GM21526 (cell line): Measurements from ENCODE around the gene FRMPD4.

Experiments used
- ATAC-seq: cut with Tn5 transposase; IDR thresholded peaks from one replicate; pipeline ENCODE4 v1.9.1; 2021; ENCODE audit warnings: moderate library complexity; ENCODE audit not compliant: unreplicated experiment, low FRiP score

The FRMPD4 gene

DNA sequence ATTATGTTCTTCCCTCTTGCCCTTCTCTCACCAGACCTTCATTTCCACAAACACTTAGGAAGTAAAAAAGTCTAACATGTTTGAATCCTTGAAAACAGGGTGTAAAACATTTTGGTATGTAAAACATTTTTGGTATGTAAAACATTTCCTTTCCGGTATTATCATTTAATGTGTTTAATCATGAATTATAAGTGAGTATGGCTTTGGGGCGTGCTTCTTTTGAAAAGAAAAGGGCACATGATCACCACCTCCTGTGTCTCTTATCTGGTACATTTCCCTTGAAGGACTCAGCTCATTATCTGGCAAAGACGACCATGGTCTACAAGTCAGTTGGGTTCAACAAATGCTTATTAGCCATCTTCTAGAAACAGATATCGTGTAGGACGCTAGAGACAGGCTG, 283.6 kb downstream of the FRMPD4 start:
- no peak for ATAC-seq

DNA sequence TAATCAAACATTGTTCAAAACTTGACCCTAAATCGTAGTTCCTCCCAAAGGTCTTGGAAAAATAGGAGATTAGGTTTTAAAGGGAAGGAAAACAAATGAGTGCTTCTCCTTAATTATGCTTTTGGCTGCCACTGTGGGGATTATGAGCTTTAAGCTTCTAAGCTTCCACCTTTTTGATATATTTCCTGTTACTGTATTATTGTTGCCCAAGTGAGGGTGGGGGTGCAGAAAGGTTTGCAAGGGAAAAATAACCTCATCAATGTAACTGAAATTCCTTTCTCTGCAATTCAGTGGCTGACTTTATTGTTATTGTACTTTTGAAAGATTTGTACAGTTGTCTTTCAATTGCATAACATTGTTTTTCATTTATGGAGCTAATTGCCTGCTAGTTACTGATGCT, 285.1 kb downstream of the FRMPD4 start:
- no peak for ATAC-seq

DNA sequence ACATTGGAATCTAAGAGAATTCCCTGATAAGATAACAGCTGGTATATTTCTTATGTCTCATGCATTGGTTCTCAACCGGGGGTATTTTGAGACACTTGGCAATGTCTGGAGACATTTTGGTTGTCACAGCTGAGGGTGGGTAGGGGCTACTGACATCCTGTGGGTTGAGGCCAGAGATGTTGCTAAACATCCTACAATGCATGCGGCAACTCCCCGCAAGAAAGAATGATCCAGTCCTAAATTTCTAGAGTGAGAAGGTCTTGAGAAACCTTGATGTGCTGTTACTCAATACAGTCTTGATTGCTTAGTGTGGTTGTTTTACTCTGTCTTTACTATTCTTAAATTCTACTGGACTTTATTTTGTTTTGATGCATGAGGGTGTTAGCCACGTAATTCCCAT, 287.2 kb downstream of the FRMPD4 start:
- ATAC-seq: no peak

DNA sequence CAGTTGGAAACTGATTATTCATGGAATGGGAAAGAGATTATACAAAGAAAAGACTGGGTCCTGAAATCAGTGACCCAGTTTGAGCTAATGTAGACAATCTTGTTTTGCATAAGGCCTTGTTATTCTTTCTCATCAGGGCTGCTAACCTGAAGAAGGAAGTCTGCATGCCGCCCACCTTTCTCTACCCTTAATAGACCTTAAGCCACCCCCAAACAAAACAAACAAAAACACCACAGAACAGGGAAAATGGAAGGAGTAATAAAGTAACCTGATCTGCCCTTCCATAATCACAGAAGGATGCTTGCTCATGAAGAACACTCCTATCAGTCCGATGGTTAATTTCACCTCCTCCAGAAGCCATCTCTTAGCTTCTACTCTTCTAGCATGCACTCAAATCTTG, 288.1 kb downstream of the FRMPD4 start:
- ATAC-seq: no peak

DNA sequence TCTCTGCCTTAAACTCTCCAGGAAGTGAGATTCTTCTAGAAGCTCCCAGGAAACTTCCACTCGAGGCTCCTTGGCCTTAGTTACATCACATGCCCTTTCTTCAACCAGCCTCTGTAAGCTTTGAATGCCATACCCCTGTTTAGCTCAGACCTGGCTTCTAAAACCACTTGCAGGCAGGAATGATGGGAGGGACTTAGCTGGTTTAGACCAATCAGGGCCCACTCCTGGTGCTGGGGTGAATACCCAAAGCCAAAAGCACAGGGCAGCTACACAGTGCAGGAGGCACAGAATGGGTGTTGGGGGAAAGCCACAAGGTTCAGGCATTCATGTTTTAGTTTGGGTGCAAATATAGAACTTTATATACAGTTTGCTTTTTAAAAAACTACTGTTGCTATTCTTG, 296.2 kb downstream of the FRMPD4 start:
- ATAC-seq: no peak

DNA sequence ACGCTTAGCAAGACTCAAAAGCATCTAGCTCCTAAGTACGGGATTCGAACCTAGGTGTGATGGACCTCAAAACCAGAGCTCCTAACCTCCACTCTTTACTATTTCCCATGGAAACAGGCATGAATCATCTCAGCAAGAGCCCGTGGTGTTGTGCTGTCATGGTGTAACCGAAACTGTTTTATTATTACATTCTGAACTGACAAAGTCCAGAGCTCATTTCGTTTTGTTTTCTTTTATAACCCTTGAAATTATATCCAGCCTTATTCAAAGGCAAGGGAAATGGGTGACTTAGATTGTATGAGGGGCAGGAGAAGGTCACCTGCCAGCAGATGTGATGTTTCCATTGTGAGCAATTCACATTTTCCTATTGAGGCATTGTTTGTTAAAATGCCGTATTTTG, 301.1 kb downstream of the FRMPD4 start:
- ATAC-seq: no peak

DNA sequence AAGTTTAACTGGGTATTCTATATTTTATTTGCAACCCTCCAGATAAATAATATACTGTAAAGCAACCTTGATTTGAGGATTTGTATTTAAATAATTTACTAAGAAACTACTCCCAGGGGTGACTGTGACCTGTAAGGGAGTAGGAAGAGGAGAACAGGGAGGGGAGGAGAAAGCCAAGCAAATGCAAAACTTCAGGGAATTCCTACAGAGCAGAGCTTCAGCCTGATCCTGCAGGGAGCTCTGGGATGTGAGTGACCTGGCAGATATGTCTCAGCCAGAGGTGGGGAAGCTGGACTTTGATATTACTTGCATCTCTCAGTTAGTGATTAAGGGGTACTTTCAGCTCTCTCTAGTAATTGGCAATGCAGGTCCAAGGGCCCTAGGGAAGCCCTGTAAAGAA, 302.0 kb downstream of the FRMPD4 start:
- ATAC-seq: no peak

DNA sequence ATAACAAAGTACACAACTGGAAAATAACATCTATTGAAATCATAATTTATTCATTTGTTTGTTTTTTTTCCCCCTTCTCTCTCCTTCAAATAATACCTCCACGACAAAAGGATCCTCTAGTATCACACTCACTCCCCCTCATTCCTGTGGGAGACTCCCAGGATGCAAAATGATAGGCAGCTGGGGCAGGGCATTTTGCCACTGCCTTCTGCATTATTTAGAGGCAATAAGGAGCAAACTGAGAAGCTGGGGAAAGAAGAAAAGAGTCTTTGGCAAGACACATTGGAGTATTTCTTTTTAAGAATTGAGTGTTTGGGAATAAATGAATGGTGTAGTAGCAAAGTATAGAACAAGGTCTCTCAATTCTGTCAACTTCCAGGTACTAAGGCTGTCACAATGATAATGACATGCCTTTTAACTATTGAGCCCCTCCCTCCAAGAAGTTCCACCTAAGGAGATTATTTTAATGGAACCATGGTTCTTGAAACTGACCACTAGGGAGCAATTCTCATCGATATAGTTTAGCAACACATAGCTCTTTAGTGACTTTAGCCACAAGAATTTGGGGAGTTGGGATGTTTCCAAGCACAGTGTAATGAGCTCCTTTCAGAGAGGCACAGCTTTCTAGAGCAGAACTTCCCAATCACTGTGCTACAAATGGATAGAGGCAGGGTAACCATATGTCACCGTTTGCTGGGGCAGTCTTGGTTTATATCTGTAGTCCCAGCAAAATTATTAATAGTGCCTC, 303.3 kb downstream of the FRMPD4 start:
- ATAC-seq: no peak

DNA sequence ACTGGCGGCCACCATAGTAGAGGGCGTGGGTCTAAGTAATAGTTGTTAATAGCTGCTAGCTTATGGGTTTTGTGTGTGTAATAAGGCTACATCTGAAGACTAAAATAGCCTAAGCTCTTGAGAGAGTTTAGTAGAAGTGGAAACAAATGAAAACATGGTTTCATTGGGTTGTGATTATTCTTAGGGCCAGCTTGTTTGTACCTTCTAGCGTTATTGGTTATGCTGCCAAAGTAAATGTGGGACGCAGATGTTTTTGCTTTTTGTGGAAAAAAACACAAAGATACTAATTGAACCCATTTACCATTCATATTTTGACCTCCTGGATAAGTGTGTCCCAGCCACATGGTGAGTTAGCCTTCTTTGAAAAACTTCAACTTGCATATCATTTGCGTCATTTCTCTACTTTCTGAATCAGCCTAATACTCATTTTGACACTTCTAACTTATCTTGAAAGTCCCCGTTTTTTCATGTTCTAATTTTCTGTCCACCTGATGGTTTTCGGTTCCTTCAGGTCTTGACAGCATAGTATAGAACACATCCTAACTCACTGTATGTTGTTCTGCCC, 305.3 kb downstream of the FRMPD4 start:
- peak; percentile 86 for ATAC-seq

DNA sequence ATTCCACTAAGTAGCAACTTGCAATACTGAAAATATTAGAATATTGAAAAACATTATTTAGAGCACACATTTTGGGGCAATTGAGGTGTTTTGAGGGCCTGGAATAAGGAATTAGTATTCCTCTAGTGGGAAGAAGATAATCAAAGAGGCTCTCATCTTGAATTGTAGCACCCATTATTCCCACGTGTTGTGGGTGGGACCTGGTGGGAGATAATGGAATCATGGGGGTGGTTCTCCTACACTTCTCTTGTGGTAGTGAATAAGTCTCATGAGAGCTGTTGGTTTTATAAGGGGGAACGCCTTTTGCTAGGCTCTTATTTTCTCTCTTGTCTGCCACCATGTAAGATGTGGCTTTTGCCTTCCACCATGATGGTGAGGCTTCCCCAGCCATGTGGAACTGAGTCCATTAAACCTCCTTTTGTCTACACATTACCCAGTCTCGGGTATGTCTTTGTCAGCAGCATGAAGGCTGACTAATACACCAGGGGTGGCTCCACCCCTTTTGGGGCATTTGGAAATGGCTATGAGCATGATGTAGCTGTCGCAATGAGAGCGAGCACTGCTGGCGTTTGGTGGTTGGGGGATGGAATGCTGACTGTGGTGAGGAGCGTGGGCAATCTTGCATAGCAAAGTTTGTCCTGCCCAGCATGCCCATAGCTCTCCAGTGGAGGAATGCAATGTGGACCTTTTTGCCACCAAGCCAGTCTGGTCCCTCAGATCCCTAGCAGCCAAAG, 308.2 kb downstream of the FRMPD4 start:
- ATAC-seq: no peak

DNA sequence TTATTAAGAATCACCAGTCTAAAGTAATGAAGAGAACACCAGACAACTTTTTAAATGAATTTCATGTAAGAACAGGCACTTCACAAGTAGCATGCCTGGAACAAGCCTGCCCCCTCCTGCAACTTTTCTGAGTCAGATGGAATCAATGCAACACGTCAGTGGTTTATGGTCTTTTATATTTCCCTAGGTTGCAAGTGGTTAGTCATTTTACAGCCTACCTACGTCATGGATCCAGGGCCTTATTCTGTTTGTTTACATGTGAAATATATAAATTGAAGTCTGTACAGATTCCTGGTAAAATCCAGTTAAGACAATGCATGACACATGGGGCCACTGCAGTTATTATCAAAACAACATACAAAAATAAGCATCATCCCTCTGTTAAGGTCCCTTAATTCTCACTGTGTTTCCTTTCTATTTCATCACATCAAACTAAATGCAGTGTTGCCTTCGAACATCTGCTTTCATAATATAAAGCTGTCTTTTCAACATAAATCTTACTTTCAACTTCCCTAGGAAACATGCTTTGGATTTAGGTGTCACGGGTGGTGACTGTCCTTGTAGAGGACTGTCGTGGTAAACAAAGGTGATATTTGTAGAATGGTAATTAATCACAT, 309.3 kb downstream of the FRMPD4 start:
- ATAC-seq: no peak

DNA sequence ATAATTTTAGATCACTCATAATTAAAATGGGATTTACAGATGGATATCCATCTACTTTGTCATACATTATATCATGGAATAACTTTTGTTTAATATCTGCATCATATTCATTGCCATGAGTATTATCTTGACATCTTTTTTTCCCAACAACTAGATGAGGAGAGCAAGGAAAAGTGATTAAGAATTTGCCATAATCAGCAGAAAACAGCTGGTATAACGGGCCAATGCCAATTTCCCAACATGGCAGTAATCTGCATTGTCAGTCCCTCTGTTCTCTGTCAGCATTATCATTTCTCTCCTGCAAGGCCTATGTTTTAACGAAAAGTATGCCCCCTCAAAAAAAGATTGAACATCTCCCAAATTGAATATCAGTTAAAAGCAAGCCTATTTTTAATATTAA, 314.0 kb downstream of the FRMPD4 start:
- ATAC-seq: no peak

DNA sequence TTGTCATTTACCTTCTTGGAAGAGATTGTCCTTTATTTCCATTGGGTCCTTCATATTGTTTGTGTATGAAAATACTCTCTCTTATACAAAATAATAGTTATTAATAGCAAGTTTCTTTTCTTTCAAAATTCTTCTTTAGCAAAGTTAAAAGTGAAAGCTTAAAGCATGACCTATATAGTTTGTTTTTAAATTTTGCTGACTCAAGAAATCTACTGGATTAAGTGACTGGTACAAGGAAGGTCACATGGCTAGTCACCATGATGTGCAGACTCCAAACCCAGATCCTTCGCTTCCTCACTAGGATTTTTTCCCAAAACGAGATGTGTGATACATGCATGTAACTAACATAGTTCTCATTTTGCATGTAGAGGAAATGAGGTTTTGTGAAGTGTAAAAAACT, 322.7 kb downstream of the FRMPD4 start:
- ATAC-seq: no peak

DNA sequence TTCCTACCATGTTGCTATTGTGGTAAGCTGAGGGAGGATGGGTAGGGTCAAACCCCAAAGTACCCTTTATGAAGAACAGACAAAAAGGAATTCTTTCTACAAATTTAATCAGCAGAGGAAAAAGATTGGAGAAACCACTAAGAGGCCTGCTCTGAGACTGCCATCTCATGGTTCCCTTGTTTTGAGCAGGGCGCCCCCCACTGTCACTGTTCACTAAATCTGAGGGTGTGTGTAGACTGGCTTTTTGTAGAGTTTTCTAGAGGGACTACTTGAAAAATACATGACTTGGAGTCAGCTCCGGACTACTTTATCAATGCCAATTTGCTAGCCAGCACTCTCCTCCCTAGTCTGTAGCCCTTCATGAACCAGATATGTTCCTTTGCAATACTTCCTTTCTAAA, 324.8 kb downstream of the FRMPD4 start:
- no peak for ATAC-seq

DNA sequence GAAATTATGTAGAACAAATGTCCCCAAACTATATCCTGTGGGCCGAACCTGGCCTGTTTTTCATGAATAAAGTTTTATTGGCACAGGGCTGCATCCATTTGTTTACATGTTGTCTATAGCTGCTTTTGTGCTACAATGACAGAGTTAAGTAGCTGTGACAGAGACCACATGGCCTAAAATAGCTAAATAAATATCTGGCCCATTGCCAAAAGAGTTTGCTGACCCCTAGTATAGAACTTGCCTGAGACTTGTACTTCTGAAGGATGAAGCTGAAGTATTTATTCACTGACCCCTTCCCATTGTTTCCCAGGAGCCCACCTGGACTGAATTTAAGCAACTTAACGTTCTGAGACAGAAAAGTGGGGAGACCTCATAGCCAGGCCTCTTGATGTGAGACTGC, 325.6 kb downstream of the FRMPD4 start:
- no peak for ATAC-seq

DNA sequence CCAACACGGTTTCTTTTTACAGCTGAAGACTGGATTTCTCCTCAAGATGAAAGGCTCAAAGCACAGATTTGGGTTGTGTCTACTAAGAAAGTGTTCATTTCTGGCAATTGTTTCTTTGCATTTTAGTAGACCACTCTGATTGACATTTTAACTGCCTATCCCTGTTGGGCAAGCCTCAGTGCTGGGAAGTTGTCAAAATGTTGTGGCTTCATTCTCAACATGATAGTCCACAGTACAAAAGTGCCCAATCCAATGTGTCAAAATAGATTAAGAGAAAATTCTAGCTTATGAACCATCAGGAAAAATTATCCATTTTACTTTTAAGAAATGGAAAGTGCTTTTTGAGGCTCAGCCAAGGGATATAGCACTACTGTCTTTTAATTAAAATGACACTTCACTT, 329.0 kb downstream of the FRMPD4 start:
- ATAC-seq: no peak

DNA sequence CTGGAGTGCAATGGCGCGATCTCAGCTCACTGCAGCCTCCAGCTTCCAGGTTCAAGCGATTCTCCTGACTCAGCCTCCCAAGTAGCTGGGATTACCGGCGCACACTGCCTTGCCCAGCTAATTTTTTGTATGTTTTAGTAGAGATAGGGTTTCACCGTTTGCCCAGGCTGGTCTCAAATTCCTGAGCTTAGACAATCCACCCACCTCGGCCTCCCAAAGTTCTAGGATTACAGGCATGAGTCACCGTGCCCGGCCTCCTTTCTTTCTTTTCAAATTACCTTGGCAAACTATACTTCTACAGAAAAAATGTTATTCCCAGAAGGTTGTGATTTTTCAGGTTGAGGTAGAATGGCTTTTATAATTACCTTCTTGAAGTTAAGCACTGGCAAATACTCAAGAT, 331.0 kb downstream of the FRMPD4 start:
- ATAC-seq: no peak

DNA sequence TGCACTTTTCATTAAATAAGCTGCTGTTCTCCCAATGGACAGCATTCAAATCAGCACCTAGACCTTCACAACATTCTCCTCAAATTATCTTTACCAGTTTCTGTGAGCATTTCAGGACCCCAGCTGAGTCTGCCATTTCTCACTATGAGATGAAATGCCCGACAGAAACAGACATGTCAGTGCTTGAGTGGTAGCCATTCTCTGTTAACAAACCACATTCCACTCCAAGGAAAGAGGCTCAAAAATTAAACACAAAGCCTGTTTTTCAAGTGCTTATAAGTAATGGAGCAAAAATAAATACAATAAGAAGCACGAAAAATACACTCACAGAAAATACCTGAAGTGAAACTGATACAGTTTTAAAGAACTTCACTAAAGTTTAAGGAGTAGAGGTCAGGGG, 332.8 kb downstream of the FRMPD4 start:
- no peak for ATAC-seq

DNA sequence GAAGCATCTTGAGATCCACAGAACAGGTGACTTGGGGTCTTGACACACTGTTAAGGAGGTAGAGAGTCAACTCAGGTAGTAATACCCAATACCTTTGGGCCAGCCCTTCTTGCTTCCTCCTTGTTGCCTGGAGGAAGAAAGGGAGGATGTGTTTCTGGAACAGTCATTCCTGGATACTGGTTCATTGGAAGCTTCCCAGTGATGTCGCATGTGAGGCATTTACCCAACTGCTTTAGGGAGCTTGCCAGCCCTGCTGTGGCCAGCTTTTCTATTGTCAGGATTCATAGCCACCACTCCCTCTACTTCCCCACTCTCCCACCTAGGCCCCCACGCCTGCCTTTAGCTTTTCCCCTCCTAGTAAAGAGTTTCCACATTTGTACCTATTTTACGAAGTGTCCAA, 342.7 kb downstream of the FRMPD4 start:
- ATAC-seq: no peak

DNA sequence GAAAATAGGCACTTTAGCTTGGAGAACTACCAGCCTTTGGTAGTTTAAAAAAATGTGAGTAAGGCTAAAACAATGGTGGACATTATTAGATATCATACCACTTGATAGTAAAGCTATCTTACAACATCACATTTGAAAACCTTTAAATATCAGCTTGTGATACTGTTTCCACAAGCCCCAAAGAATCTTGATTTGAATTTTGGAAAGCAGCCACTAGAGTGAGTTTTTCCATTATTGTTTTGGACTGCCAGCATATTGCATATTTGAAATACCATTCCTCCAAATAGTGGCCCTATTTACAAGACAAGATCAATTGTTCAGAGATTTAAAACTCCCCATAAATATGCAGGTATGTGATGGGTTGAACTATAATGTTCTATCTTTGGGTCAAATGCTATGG, 349.9 kb downstream of the FRMPD4 start:
- no peak for ATAC-seq

DNA sequence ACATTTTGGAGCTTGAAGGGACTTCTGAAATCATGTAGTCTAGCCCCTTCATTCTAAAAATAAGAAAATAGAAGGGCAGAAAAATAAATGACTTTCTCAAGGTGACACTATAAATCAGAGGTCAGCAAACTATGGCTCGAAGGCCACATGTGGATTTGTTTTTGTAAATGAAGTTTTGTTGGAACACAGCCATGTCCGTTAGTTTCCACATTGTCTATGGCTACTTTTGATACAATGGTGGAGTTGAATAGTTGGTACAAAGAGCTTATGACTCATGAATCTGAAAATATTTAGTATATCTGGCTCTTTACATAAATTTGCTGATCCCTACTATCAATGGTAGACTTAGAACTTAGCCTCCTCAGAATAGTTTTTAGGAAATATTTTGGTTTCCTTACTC, 350.5 kb downstream of the FRMPD4 start:
- ATAC-seq: no peak

DNA sequence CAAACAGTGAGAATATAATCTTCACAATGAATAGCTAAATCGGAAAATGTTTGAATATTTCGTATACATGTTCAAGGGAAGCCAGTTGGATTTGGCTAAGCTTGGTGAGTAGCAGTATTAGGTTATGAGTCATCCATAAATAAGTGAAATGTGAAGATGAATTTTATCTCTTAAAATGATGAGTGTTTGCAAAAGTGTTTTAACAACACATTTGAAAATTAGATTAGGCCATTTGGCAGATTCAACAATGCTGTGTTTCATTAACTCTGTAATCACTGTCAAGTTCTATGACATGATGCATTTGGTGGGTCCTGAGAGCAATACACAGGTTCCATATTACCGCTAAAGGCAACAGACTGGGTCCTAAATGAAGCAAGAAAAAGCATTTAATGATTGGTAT, 351.1 kb downstream of the FRMPD4 start:
- ATAC-seq: no peak
